ENCODE results near the gene LPCAT3. TPM values are rescaled to one million over a fixed set of nuclear protein-coding genes. Genes with fewer than 3 reads are reported as not detected.

The LPCAT3 gene
- total and polyA plus RNA-seq, 2 of the 13 experiments (the other 11 are each of a cell fraction or from before 2014, with no cell fraction given) = 44.5 to 64.3 TPM

GRCh38 chr12:7067096-7067495, 48.8 kb upstream of the LPCAT3 start (continued):
- no peak for TF ChIP-seq HNRNPLL (IDR thresholded peaks at IDR 0.05; ENCODE audit: low read depth, low read length, poor library complexity, severe bottlenecking)
- no peak for TF ChIP-seq THRA (CRISPR knock-in tag; IDR thresholded peaks at IDR 0.05; ENCODE audit: borderline replicate concordance)
- no peak for TF ChIP-seq RBAK (CRISPR knock-in tag; IDR thresholded peaks at IDR 0.05)

GRCh38 chr12:7066596-7066995, 48.3 kb upstream of the LPCAT3 start:
- peaks cover 14% of the 10 kb centered on the region for H3K4me1 ChIP-seq (ENCODE audit: insufficient read depth, low read length)
- FAIRE-seq = no peak
- ChIA-PET CTCF (ENCODE audit: low intra/inter-chr PET ratio, low total read pairs) (no interaction called here), POLR2A (no interaction called here)
- no peaks in the 10 kb centered on the region for H3K79me2 ChIP-seq (ENCODE audit: insufficient read depth, low read length)
- DNase-seq (ENCODE audit: low spot score) = no peak
- intact Hi-C loops (cut with micrococcal nuclease; ENCODE audit: unreplicated experiment) (no loop called here), in situ Hi-C loops (cut with HindIII; ENCODE audit: extremely low pct_ligation_motif_present, low pct_unique_long_range_greater_than_20kb) (loop anchor here (10.0 kb wide), 1 partner anchor 48 kb away; no protein-coding TSS in a partner anchor)
- H3K9ac ChIP-seq (ENCODE audit: insufficient read depth, low read depth, low read length) = no peak overlapping the region
- no peak overlapping the region for H2AFZ ChIP-seq (ENCODE audit: low read length)
- H3K27ac ChIP-seq (ENCODE audit: extremely low read length, insufficient read depth, low read length) = no peak overlapping the region
- no peak overlapping the region for H3K4me3 ChIP-seq (replicated peaks in 1 of 3; ENCODE audit: insufficient read depth in 1 of 3, low read depth in 2 of 3, low read length in 3 of 3)
- WGBS (ENCODE audit: low lambda C conversion rate) = 100% methylated on average over 2 of the region's 2 CpGs
- no TSS peak for BruUV-seq (replicated peaks)
- no peaks in the 10 kb centered on the region for H3K9me3 ChIP-seq (ENCODE audit: low read length)
- TF ChIP-seq ZNF792 (CRISPR knock-in tag; IDR thresholded peaks at IDR 0.05) (no peak), PRMT3 (CRISPR knock-in tag; IDR thresholded peaks at IDR 0.05; ENCODE audit: borderline replicate concordance, low read depth) (no peak), ZKSCAN8 (CRISPR knock-in tag; IDR thresholded peaks at IDR 0.05; ENCODE audit: borderline replicate concordance) (no peak), POLR2AphosphoS5 (IDR thresholded peaks at IDR 0.05; ENCODE audit: low read depth, low read length) (no peak), KLF15 (CRISPR knock-in tag; IDR thresholded peaks at IDR 0.05; ENCODE audit: borderline replicate concordance) (no peak), JUN (CRISPR knock-in tag; IDR thresholded peaks at IDR 0.05) (no peak), TGIF2 (CRISPR knock-in tag; IDR thresholded peaks at IDR 0.05) (no peak)
- TF ChIP-seq, protein P1, sequence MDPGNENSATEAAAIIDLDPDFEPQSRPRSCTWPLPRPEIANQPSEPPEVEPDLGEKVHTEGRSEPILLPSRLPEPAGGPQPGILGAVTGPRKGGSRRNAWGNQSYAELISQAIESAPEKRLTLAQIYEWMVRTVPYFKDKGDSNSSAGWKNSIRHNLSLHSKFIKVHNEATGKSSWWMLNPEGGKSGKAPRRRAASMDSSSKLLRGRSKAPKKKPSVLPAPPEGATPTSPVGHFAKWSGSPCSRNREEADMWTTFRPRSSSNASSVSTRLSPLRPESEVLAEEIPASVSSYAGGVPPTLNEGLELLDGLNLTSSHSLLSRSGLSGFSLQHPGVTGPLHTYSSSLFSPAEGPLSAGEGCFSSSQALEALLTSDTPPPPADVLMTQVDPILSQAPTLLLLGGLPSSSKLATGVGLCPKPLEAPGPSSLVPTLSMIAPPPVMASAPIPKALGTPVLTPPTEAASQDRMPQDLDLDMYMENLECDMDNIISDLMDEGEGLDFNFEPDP (CRISPR knock-in tag; conservative IDR thresholded peaks at IDR 0.05) = no peak
- H4K20me1 ChIP-seq (ENCODE audit: insufficient read depth, low read length) = no peaks in the 10 kb centered on the region
- H3K27me3 ChIP-seq (ENCODE audit: control insufficient read depth in 1 of 2, insufficient read depth in 2 of 2, low read length in 2 of 2) = no peaks in the 10 kb centered on the region
- H3K4me2 ChIP-seq (ENCODE audit: low read depth, low read length) = no peak overlapping the region
- no peaks in the 10 kb centered on the region for H3K36me3 ChIP-seq (replicated peaks in 1 of 2; ENCODE audit: control insufficient read depth in 1 of 2, insufficient read depth in 2 of 2, low read length in 2 of 2)
- ATAC-seq = no peak

Data from HepG2 (cell line).